PFSK-1 (cell line): ENCODE results near the gene RAPSN.

Source experiments
- FOXP2 ChIP-seq: optimal IDR thresholded peaks from 2 replicates; pipeline ENCODE3; 2011; ENCODE audit warnings: borderline replicate concordance, control low read depth, inconsistent platforms; ENCODE audit not compliant: insufficient read depth; ENCODE audit errors: extremely low read length, extremely low read depth
- POLR2AphosphoS5 ChIP-seq: IDR thresholded peaks from 2 replicates; pipeline ENCODE4 v1.6.1; 2012; ENCODE audit warnings: low read depth, mild to moderate bottlenecking, control low read depth, low read length, moderate library complexity
- SIN3A ChIP-seq: IDR thresholded peaks from 2 replicates; pipeline ENCODE4 v1.6.1; 2012; ENCODE audit warnings: mild to moderate bottlenecking, low read length, moderate library complexity, borderline replicate concordance; ENCODE audit not compliant: insufficient read depth
- TAF1 ChIP-seq: IDR thresholded peaks from 2 replicates; pipeline ENCODE4 v1.6.1; 2012; ENCODE audit warnings: low read length, control low read depth, borderline replicate concordance; ENCODE audit not compliant: insufficient read depth
- TF ChIP-seq, protein P1 (sequence below), 2 experiments: IDR thresholded peaks; 2 replicates each; pipeline versions ENCODE4 v1.6.1 to v1.8.0; 2011 to 2012; ENCODE audit warnings: low read depth in 2 of 2, low read length in 2 of 2, control low read depth in 1 of 2, inconsistent platforms in 1 of 2, mild to moderate bottlenecking in 1 of 2, moderate library complexity in 1 of 2; ENCODE audit not compliant: insufficient read depth in 1 of 2

Gene RAPSN

DNA sequence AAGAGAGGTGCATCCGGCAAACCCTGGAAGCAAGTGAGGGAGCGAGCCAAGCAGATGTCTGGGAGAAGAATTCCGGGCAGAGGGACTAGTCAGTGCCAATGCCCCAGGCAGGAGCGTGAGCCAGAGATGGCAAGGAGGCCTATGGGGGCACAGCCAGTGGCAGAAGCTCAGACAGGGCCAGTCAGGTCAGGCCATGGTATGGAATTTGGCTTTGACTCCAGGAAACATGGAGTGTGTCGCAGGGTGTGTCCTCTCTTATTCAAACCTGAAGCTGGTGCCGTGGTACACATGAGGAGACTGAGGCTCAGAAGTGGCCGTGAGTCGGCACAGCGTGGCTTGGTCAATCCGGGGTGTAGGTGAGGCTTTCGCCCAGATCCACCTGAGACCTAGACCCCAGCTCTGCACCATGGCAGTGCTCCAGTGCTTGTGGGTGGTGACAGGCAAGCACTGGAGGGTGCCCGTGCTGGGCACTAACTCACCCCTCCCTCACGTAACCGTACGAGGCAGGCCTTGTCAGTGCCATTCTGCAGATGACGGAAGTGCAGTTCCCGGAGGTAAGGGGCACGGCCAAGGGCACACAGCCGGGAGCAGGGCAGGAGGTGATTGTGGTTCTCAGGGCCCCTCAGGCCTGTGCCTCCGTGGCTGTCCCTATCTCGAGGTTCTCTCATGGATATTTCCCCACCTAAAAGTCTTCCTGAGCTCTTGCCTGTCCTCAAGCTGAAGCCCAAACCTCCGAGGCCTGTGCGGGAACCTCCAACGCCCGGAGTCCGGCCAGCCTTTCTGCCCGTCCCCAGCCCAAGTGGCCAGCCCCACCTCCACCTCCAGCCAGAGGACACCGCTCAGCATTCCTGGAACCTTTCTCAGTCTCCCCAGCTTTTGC lies 60.0 kb downstream of the RAPSN start:
- no peak for TF ChIP-seq FOXP2

GRCh38 chr11:47387944-47388696 lies 60.8 kb downstream of the RAPSN start:
- TF ChIP-seq FOXP2 = no peak
- TF ChIP-seq TAF1 = no peak
- TF ChIP-seq SIN3A = no peak
- TF ChIP-seq POLR2AphosphoS5 = no peak
- TF ChIP-seq, protein P1, sequence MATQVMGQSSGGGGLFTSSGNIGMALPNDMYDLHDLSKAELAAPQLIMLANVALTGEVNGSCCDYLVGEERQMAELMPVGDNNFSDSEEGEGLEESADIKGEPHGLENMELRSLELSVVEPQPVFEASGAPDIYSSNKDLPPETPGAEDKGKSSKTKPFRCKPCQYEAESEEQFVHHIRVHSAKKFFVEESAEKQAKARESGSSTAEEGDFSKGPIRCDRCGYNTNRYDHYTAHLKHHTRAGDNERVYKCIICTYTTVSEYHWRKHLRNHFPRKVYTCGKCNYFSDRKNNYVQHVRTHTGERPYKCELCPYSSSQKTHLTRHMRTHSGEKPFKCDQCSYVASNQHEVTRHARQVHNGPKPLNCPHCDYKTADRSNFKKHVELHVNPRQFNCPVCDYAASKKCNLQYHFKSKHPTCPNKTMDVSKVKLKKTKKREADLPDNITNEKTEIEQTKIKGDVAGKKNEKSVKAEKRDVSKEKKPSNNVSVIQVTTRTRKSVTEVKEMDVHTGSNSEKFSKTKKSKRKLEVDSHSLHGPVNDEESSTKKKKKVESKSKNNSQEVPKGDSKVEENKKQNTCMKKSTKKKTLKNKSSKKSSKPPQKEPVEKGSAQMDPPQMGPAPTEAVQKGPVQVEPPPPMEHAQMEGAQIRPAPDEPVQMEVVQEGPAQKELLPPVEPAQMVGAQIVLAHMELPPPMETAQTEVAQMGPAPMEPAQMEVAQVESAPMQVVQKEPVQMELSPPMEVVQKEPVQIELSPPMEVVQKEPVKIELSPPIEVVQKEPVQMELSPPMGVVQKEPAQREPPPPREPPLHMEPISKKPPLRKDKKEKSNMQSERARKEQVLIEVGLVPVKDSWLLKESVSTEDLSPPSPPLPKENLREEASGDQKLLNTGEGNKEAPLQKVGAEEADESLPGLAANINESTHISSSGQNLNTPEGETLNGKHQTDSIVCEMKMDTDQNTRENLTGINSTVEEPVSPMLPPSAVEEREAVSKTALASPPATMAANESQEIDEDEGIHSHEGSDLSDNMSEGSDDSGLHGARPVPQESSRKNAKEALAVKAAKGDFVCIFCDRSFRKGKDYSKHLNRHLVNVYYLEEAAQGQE (IDR thresholded peaks at IDR 0.05; ENCODE audit: insufficient read depth in 1 of 2, low read depth in 2 of 2, low read length in 2 of 2) = no peak
